ENCODE data around the gene LAMP1.
"Not testable (repeated sequence)": the region's sequence is repeated elsewhere in the genome, so short reads cannot be mapped to it uniquely, and the experiment has no call there.

The LAMP1 gene, protein sequence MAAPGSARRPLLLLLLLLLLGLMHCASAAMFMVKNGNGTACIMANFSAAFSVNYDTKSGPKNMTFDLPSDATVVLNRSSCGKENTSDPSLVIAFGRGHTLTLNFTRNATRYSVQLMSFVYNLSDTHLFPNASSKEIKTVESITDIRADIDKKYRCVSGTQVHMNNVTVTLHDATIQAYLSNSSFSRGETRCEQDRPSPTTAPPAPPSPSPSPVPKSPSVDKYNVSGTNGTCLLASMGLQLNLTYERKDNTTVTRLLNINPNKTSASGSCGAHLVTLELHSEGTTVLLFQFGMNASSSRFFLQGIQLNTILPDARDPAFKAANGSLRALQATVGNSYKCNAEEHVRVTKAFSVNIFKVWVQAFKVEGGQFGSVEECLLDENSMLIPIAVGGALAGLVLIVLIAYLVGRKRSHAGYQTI

GRCh38 chr13:113296823-113297369, at the start of gene LAMP1:
Gene LAMP1 (plus strand): TSS chr13:113297239. CDS start chr13:113297435, 196 bp downstream.
- DNase-seq: peak; percentile 97

- no peak for DNase-seq
Observed at GRCh38 chr13:113252516-113253095, 44.4 kb upstream of the LAMP1 start.

DNA sequence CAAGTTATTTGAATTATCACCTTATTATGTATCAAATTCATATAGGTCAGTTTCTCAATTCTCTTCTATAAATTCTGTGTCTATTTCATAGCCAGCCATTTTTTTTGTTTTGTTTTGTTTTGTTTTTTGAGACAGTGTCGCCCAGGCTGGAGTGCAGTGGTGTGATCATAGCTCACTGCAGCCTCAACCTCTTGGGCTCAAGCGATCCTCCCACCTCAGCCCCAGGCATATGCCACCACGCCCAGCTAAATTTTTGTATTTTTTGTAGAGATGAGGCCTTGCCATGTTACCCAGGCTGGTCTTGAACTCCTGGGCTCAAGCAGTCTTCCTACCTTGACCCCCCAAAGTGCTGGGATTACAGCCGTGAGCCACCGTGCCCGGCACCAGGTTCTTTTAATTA, 39.1 kb upstream of the LAMP1 start:
- not testable (repeated sequence) for DNase-seq

DNA sequence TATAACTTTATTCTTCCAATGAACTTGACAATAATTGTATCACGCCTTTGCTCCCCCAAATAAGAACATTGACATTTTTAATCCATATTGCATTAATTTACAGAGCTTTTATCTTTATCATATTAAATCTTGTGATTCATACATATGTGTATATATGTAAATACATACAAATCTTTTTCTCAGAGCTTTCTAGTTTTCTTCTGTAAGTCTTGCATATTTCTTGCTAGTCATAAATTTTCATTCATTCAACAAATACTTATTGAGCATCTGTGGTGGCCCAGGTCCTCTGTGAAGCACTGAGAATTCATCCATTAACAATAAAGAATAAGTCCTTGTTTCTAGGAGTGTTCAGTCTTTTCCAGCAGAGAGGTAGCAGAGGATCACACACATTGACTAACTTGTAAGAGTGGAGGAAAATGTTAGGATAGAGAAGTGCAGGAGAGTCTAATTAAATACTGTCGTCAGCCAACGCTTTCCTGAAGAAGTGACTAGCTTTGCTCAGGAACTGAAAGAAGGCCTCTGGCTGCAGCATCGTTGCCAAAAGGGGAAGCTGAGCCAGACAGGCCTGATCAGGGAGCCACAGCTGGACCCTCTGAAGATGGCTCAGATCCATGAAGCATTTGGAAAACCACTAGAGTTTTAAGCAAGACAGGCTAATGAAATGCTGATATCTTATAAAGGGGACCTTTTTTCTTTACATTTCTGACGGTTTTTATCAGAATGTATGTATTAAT, 38.6 kb upstream of the LAMP1 start:
- DNase-seq: no peak

DNA sequence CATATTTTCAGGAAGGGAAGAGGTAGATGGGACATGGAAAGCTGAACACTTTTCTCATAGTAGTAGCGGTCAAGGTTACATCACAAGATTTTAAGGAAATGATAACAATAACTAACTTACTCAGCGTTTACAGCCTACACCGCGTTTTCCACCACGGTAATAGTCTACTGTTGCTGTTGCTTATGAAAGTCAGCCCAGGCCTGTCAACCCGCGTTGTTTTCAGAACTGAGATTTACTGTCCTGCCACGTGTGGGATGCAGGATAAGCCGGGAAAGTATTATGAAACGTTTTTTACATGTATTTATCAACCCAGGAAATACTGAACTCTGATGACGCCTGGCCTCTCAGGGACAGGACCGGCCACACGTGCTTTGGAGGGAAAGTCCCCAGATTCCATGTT, 36.0 kb upstream of the LAMP1 start:
- no peak for DNase-seq

DNA sequence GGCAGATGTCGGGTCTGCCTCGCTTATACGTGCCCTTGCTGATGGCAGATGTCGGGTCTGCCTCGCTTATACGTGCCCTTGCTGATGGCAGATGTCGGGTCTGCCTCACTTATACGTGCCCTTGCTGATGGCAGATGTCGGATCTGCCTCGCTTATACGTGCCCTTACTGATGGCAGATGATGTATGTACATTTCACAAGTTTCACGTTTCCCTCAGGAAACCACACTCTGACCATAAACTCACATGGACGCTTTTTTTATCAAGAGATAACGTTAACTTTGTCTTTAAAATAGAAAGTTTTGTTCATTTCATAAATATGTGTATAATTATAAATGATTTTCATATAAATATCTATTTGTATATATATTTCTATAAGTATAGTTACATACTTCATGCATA, 34.0 kb upstream of the LAMP1 start:
- DNase-seq: not testable (repeated sequence)

DNA sequence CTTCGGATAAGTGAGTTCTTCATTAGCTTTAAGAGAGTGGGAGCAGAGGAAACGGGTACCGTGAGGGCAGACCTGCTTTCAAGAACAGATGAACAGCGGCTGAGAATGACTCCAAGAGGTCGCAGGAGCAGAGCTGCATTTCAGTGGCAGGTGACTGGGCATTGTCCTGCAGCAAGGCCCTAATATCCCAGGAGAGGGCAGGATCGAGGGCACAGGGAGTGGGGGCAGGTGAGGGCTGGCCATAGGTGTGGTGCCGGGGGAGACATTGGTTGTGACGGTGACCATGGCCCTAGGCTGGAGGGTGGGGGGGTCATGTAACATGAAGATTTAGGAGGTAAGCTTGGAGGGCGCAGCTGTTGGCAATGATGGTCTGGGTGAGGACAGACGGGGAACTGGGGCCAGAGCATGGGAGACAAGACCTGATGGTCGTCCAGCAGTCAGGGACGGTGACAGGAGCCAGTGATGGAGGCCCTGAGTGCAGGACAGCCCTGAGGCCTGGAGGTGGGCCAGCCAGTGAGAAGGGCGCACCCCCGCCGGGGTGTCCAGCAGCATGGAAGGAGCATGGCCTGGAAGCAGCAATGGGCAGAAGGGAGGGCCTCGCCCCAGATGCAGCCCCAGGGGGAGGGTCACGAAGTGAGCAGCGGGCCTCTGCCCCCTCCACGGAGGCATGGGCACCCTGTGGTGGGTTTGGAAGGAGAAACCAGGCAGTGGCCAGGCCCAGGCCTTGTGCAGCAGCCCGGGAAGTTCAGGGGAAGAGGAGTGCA, 29.2 kb upstream of the LAMP1 start:
- DNase-seq: no peak

DNA sequence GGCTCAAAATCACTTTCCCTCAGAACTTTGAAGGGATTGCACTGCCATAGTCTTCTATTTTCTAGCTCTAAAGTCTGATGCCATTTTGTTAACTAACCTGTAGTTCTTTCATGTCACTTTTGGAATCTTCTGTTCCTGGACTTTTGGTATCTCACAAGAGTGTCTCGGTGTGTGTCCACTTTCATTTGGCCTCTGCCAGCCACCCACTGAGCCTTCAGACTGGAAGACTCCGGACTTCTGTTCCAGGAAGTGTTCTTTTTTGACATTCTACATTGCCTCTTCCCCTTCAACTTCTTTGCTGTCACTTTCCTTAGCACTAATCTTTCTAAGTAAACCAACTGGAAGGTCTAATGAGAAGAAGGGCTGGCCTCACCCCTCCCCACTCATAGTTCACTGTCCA, 25.0 kb upstream of the LAMP1 start:
- DNase-seq: no peak

DNA sequence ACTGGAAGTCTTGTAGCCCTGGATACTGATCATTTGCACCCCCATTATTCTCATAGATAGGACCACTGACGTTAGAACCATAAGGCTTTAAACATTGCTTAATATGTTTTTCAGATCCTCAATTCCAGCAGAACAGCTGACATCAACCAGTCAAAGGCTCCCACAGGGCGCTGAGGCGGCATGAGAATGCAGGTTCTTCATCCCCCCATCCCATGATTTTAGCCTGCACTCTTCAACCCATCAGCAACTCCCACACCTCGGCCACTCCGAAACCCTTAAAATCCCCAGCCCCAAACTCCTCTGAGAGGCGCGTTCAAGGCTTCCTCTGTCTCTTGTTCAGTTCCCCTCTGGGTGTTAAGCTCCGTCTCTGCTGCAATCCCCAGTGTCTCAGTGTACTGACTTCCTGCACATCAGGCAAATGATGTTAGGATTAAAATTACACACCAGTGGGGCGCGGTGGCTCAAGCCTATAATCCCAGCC, 24.3 kb upstream of the LAMP1 start:
- no peak for DNase-seq

DNA sequence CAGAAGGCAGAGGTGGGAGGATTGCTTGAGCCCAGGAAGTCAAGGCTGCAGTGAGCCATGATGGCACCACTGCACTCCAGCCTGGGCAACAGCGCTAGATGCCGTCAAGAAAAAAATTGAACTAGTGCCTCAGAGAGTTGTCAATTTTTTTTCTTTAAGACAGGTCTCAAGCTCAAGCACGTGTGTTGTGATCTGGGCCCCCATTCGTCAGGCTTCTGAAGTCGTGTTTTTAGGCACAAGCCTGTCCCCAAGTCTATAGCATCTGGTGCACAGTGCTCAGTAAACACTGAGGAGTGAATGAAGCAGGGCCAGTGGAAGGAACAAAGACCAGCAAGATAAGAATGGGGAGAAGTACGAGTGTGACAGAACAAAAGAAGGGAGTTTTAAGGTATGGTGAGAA, 23.7 kb upstream of the LAMP1 start:
- DNase-seq: no peak

DNA sequence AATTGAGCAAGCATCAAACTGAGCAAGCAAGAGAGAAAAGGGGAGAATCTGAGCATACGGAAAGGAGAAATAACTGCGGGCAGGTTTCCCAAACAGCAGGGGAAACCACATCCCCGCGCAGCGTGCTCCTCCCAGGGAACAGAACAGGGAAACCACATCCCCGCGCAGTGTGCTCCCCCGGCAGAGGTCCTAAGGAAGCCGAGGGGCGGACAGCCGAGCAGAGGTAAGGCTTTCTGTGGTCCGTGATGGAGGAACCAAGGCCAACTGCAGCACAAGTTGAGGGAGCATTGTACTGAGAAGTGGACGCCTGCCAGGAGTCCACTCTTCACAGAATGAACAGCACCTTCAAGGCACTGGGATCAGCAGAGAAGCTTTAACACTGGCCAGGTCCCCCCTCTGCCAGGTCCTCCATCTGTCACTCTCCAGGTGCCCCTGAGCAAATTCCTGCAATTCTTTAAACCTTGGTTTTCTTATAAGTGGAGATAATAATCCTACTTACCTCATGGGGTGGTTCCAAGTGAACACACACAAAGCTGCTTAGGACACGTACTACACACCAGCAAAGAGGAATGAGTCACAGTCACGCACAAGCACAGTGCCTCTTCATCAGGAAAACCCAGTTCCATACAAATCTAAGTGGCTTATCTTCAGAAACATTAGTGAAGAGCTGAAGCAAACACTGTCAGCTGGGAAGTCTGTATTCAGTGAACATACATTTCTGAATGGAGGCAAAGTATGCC, 23.0 kb upstream of the LAMP1 start:
- peak; percentile 39 for DNase-seq

GRCh38 chr13:113274721-113275120, 22.3 kb upstream of the LAMP1 start:
- DNase-seq: no peak

DNA sequence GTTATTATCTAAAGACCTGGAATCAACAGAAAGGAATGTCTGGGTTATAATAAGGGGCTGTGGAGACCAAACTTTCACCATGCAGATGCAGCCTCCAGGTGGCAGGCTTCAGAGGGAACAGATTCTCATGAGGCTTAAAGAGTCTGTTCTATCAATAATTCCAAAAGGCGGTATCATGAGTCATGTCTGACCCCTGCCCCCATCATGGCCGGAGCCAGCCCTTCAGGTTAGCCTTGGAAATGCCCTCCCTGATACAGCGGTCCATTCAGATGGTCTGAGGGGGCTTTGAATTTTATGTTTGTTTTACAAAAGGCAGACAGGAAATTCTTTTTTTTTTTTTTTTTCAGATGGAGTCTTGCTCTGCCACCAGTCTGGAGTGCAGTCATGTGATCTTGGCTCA, 21.7 kb upstream of the LAMP1 start:
- peak; percentile 67 for DNase-seq

- no peak for DNase-seq
Observed at GRCh38 chr13:113280126-113280525, 16.9 kb upstream of the LAMP1 start.

GRCh38 chr13:113283904-113284303, 13.1 kb upstream of the LAMP1 start:
- no peak for DNase-seq

DNA sequence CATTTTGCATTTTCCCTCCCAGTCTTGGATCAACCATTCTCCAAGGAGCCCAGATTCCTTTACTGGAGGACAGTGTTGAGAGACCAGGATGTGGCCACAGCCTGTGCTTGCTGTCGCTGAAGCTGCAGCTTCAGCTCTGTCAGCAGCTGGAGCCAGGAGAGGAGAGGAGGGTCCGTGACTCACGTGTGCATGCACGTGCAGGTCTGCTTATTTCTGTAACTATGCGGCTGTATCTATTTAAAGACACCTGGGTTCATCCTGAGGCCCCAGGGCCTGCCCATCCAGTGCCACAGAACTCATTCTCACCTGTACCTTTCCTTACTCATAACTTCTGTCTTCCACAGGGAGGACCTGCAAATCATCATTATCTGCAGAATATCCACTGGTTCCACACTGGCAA, 8.2 kb upstream of the LAMP1 start:
- no peak for DNase-seq

GRCh38 chr13:113291129-113291528, 5.9 kb upstream of the LAMP1 start:
- DNase-seq: no peak

GRCh38 chr13:113292021-113292862, 4.8 kb upstream of the LAMP1 start:
- DNase-seq: no peak

DNA sequence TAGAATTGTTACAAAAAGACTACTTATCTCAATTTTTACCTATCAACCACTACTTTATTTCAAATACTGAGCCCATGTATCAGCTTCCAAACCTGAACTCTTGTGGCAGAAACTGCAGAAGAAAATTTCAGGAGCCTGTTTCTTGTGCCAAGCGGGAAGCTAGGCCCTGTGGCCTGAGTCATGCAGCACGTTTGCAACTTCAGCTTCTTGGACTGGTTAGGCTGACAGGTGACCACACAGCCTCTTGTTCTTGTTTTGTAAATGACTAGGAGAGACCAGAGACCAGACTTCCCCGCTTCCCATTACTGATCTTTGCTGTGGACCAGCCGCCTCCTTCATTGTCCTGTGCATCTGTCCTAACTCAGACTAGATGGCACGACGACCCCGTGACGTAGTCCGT, 3.4 kb upstream of the LAMP1 start:
- DNase-seq: no peak

- DNase-seq: no peak
Observed at GRCh38 chr13:113295776-113296175, 1.3 kb upstream of the LAMP1 start.
